ENCODE data around the gene DOK7. TPM values are rescaled to one million over a fixed set of nuclear protein-coding genes. Genes with fewer than 3 reads are reported as not detected.

DOK7 gene
- total and polyA plus RNA-seq, 2 donors (not counting 3 experiments of a cell fraction or from before 2014, with no cell fraction given) = not detected

- dilution Hi-C loops (cut with MboI; ENCODE audit: extremely low pct_ligation_motif_present, low sequenced_read_pairs) (no loop called here), intact Hi-C loops (cut with micrococcal nuclease) (loop anchor here (10.0 kb wide), 1 partner anchor 175 kb away; the partner anchor contains the start of gene MSANTD1)
- ChIA-PET CTCF (interaction anchor here (1.4 to 1.8 kb wide), 2 partner anchors 74 to 77 kb away, joined by 4 read pairs; no protein-coding TSS in a partner anchor), POLR2A (no interaction called here)
- TF ChIP-seq FOS (IDR thresholded peaks at IDR 0.05; ENCODE audit: borderline replicate concordance, insufficient read depth, low read length) (no peak), POLR2A (IDR thresholded peaks at IDR 0.05; ENCODE audit: low read depth, low read length) (no peak), EZH2 (IDR thresholded peaks at IDR 0.05; ENCODE audit: borderline replicate concordance, low read depth, low read length, severe bottlenecking) (no peak), POLR2AphosphoS5 (IDR thresholded peaks at IDR 0.05; ENCODE audit: insufficient read depth, low read depth, low read length) (no peak), GATA2 (IDR thresholded peaks at IDR 0.05; ENCODE audit: insufficient read depth, insufficient read length, low read depth, low read length) (no peak), MYC (IDR thresholded peaks at IDR 0.05; ENCODE audit: low read depth, low read length) (no peak), JUN (IDR thresholded peaks at IDR 0.05; ENCODE audit: borderline replicate concordance, insufficient read depth, insufficient read length, low read depth) (no peak)
- TF ChIP-seq, protein P1, sequence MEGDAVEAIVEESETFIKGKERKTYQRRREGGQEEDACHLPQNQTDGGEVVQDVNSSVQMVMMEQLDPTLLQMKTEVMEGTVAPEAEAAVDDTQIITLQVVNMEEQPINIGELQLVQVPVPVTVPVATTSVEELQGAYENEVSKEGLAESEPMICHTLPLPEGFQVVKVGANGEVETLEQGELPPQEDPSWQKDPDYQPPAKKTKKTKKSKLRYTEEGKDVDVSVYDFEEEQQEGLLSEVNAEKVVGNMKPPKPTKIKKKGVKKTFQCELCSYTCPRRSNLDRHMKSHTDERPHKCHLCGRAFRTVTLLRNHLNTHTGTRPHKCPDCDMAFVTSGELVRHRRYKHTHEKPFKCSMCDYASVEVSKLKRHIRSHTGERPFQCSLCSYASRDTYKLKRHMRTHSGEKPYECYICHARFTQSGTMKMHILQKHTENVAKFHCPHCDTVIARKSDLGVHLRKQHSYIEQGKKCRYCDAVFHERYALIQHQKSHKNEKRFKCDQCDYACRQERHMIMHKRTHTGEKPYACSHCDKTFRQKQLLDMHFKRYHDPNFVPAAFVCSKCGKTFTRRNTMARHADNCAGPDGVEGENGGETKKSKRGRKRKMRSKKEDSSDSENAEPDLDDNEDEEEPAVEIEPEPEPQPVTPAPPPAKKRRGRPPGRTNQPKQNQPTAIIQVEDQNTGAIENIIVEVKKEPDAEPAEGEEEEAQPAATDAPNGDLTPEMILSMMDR (IDR thresholded peaks at IDR 0.05; ENCODE audit: extremely low read depth in 1 of 2, insufficient read depth in 1 of 2, low read depth in 1 of 2, low read length in 2 of 2) = no peak
- TF ChIP-seq, protein P2, sequence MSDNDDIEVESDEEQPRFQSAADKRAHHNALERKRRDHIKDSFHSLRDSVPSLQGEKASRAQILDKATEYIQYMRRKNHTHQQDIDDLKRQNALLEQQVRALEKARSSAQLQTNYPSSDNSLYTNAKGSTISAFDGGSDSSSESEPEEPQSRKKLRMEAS (IDR thresholded peaks at IDR 0.05; ENCODE audit: insufficient read depth, insufficient read length) = no peak
- Histone ChIP-seq H3K4me1 (ENCODE audit: control insufficient read depth, extremely low read depth, insufficient read depth, low read length) (no peaks in the 10 kb centered on the region), H3K36me3 (ENCODE audit: control insufficient read depth in 2 of 2, extremely low read depth in 1 of 2, insufficient read depth in 2 of 2, low read length in 2 of 2) (peaks cover 0 to 42% of the 10 kb centered on the region in 2 experiments), H3K9ac (replicated peaks; ENCODE audit: extremely low read depth, insufficient read depth, low read length) (no peak overlapping the region), H3K79me2 (ENCODE audit: control insufficient read depth, insufficient read depth, low read length) (no peaks in the 10 kb centered on the region), H3K27me3 (ENCODE audit: control insufficient read depth in 2 of 2, insufficient read depth in 2 of 2, low read length in 2 of 2) (no peaks in the 10 kb centered on the region), H4K20me1 (replicated peaks; ENCODE audit: control insufficient read depth, extremely low read depth, insufficient read depth, low read length) (no peaks in the 10 kb centered on the region), H3K9me3 (replicated peaks; ENCODE audit: control insufficient read depth, insufficient read depth, low read length) (no peaks in the 10 kb centered on the region), H3K9me1 (replicated peaks; ENCODE audit: control insufficient read depth, extremely low read depth, insufficient read depth, low read length) (no peaks in the 10 kb centered on the region), H3K4me2 (ENCODE audit: insufficient read depth, low read length) (no peak overlapping the region), H3K4me3 (replicated peaks in 1 of 3; ENCODE audit: insufficient read depth in 1 of 3, low read depth in 1 of 3, low read length in 3 of 3) (no peak overlapping the region), H3K27ac (ENCODE audit: insufficient read depth, low read depth, low read length) (no peak overlapping the region), H2AFZ (ENCODE audit: low read depth, low read length) (no peak overlapping the region)
- no TSS peak for BruUV-seq (replicated peaks)
- FAIRE-seq (no peak), DNase-seq (ENCODE audit: low read depth, low spot score) (no peak)
Measured at GRCh38 chr4:3419836-3420605, 43.1 kb upstream of the DOK7 start.

All from endothelial cell of umbilical vein (primary cell).